HG03095 (cell line): Measurements from ENCODE around the gene ITGA11.

Experiments used
- ATAC-seq: cut with Tn5 transposase; IDR thresholded peaks from one replicate; pipeline ENCODE4 v1.9.1; 2021; ENCODE audit warnings: moderate library complexity; ENCODE audit not compliant: unreplicated experiment

ITGA11 gene, protein sequence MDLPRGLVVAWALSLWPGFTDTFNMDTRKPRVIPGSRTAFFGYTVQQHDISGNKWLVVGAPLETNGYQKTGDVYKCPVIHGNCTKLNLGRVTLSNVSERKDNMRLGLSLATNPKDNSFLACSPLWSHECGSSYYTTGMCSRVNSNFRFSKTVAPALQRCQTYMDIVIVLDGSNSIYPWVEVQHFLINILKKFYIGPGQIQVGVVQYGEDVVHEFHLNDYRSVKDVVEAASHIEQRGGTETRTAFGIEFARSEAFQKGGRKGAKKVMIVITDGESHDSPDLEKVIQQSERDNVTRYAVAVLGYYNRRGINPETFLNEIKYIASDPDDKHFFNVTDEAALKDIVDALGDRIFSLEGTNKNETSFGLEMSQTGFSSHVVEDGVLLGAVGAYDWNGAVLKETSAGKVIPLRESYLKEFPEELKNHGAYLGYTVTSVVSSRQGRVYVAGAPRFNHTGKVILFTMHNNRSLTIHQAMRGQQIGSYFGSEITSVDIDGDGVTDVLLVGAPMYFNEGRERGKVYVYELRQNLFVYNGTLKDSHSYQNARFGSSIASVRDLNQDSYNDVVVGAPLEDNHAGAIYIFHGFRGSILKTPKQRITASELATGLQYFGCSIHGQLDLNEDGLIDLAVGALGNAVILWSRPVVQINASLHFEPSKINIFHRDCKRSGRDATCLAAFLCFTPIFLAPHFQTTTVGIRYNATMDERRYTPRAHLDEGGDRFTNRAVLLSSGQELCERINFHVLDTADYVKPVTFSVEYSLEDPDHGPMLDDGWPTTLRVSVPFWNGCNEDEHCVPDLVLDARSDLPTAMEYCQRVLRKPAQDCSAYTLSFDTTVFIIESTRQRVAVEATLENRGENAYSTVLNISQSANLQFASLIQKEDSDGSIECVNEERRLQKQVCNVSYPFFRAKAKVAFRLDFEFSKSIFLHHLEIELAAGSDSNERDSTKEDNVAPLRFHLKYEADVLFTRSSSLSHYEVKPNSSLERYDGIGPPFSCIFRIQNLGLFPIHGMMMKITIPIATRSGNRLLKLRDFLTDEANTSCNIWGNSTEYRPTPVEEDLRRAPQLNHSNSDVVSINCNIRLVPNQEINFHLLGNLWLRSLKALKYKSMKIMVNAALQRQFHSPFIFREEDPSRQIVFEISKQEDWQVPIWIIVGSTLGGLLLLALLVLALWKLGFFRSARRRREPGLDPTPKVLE

DNA sequence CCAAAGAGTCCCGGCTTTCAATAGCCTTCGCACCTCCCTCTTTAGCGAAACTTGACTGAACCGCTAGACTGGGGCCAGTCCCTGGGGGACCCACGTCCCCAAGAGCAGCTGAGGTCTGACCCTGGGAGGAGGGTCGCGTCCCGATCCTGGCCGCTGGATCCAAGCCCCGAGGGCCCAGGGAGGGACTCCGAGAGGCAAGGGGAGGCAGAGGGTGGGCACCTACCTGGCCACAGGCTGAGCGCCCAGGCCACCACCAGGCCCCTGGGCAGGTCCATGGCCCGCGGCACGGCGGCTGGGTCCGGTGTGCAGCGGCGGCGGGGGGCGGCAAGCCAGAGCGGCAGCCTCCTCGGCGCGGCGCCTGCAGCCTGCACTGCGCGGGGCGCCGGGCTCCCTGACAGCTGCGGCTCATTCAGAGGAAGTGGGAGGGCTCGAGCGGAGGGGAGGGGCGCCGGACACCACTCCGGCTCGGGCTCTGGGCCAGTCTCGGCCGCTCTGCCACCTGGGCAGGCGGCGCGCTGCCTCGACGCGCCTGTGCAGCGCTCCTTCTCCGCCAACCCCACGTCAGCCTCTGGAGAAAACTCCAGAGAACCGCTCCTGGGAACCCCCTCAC lies at the start of gene ITGA11:
TSS of gene ITGA11 (minus strand) at position 372 of the 610 bp plus-strand sequence. CDS start at position 275, 97 bp downstream.
- no peak for ATAC-seq

DNA sequence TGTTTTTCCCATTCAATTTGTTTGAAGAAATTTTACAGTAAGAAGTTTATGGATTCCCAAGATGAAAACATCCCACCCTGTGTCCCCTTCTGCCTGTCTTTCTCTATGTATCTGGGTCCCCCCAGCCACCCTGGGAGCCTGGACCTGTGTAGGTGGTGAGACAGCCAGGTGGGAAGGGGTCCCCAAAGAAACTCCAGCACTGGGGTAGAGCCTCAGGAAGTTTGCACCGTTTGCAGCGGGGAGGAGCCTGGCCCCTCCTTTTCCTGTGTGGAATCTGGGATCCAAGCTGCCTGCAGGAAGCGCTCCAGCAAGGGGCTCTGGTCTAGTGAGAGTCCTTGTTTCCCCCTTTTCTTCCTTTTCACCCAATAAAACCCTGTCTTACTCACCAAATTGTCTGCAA lies 49.4 kb upstream of the ITGA11 start:
- ATAC-seq, result no peak

DNA sequence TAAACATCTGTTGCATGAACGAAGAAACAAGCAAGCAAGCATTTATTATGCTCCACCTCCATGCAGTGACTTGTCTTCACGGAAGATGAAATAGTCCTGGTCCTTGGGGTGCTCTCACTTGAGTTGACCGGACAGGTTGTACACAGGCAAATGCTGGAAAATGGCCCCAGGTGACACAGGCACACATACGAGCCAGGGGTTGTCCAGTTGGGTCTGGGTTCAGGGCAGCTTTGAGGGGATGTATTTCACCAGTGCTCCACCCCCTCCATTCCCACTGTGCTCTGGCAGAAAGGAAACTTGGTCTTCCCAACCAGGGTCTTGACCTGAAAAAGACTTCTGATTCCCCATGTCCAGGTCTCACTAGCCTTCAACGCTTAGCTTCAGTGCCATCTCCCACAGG lies 48.3 kb upstream of the ITGA11 start:
- no peak for ATAC-seq

DNA sequence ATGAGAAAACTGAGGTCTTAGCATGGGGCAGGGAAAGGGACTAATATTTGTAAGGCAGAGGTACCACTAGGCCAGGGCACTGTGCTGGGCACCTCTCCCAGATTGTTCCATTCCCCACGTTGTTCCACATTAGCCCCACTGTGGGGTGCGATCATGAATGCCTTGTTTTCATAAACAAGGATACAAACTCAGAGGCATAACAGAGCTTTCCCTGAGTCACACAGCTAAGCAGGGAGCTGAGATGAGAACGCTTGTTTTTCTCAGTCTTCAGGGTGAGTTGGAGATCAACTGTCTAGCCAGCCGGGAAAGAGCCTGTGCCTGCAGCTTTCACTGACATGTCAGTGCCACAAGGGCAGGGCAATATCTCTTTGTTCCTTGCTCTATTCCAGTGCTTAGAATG lies 47.9 kb upstream of the ITGA11 start:
- no peak for ATAC-seq

DNA sequence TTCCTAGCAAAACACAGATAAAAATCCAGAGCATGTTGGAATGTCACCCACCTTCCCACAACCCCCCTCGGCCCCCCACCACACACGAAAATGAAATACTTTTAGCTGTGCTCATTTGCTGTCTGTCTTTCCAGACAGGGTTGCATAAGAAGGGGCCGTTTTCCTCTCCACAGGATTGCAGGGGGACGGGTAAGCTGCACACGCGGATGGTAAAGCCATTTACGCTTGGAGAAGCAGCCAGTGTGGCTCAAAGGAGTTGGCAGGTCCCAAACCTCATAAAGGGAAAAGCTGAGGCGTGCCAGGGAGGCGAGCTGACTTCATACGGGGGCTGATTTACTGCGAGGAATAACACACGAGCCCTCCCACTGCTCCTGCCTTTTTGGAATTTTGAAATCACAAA lies 47.4 kb upstream of the ITGA11 start:
- ATAC-seq, result no peak

DNA sequence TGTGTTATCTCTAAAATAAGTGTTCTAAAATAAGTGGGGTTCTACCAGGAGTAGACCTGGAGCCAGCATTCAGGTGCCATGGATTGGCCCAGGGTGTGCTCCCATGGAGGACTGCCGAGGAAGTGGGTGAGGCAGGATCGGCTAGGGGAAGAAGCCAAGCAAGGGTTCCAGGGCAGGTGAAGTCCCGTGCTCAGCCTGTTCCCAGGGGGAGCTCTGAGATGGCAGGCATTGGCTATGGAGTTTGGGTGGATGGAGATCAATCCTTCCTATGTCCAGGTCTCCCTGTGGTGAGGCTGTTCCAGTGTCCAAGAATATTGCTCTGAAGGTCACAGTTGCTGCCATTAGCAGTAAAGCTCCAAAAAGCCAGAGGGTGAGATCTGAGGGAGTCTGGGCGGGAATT lies 46.9 kb upstream of the ITGA11 start:
- ATAC-seq, result no peak

DNA sequence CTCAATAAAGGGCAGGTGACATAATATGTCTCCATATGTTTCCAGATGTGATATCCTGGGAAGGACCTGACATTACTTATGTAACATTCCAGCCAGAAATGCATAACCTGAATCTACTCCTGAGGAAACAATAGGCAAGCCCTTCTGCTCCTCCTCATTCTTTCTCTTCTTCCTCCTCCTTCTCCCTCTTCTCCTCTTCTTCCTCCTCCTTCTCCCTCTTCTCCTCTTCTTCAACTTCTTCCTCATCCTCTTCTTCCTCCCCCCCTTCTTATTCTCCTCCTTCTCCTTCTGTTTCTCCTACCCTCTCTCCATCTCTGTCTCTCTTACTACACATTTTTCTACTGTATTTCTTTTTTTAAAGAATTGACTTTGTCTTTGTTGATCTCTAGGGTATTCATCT lies 43.5 kb upstream of the ITGA11 start:
- no peak for ATAC-seq

DNA sequence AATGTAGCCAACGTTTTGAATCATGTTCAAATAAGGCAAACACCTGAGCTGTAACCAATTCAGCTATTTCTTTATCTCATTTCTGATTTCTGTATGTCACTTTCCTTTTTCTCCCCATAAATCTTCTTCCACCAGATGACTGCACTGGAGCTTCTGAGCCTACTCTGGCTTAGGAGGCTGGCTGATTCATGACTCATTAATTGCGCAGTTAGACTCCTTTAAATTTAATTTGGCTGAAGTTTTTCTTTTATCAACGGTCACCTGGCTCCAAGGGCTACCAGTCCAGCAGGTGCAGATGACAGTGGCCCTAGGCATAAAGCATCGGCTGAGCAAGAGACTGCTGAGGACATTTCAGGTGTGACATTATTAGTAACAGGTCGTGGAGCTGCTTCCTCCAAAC lies 39.6 kb upstream of the ITGA11 start:
- ATAC-seq, result no peak

DNA sequence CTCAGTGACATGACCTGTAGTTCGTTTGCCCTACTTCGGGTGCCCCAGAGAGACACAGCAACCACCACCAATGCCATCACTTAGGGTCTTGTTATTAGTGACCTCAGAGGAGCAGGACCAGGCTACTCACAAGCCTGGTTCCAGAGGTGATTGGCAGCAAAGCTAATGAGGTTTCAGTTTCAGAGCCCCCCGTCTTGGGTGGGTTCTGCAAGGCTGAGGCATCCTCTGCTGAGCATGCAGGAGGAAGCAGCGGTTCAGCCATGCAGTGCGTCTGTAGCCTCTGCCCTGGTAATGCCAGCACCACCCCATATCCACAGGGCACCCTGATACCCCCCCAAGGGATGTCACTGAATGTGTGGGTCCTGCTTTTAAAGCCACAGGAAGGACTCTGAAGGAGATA lies 39.0 kb upstream of the ITGA11 start:
- no peak for ATAC-seq

DNA sequence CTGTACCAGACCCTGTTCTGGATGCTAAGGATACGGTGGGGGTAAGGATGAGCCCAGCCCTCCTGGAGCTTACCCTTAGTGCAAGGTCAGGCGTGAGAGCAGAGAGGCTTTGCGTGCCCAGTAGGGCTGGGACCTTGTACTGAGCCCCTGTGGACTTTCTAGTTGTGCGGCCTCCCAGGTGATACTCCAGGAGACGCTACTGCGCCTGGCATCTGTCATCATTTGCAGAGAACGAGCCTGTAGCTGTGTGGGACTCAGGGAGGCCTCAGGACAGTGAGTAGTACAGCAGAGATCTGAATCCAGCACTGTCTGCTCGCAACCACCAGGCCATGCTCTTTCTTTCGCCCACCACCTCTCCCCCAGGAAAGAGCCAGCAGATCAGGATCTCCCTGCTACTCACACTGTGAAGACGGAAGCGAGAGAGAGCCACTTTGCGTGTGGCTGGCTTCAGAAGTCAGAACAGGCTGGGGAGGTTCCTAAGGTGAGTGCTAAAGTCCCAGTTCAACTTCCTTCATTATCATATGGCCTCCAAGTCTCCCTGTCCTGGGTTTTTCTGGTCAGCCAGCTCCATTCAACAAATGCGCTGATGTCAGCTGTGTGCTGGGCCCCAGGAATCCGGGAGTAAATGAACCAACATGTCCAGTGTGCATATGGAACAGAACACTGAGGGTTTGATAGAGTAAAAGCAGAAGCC lies 38.2 kb upstream of the ITGA11 start:
- no peak for ATAC-seq

DNA sequence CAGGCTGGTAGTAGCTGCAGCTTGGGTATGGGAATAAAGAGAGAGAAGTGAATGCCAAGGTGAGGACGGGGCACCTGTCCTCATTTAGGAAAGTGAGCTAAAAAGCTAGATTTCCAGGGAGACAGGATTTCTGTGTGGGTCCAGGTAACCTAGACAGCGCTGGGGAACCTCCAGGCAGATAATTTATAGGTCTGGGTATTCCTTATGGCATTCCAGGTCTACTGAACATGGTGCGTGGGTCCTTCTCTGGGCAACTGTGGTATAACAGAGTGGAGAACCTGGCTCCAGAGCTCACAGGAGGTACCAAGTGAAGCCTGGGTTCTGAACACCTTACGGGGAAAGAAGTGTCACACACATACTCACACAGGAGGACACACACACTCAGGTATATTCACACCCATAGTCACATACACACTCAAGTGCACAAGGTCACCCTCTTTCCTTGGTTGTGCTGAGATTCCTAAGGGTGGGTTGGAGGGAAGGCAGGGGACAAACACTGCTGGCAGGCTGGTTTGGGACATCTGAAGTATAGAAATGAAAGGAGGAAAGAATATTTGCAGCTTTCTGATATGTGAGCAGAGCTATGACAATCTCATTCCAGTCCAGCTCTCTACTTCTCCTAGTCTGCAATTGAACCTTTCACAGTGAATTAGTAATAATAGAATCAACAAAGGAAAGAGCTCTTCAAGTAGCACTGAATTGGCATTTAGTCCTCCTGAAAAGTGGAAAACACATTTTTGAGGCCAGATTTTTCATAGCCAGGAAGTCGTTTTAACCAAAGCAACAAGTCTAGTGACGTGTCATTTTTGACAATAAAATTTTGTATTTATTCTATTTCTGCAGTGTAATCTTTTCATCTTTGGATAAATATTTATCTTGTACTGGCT lies 37.4 kb upstream of the ITGA11 start:
- no peak for ATAC-seq

DNA sequence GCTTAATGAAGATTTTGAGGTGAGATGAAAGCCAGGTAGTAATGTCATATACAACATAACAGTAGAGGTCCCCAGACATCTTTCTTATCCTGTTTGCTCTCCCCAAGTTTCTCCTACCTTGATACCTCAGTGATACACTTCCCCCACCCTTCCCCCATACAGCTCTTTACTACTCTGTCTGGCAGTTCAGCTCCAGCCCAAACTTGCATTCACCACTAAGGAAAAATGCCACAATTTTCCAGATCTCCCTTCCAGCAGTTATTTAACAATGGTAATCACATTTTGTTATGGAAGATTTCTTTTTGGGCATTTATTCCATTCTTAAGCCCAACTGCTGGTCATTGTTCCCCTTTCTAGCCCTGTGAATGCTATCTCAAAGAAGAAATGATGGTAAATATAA lies 34.9 kb upstream of the ITGA11 start:
- ATAC-seq, result no peak

DNA sequence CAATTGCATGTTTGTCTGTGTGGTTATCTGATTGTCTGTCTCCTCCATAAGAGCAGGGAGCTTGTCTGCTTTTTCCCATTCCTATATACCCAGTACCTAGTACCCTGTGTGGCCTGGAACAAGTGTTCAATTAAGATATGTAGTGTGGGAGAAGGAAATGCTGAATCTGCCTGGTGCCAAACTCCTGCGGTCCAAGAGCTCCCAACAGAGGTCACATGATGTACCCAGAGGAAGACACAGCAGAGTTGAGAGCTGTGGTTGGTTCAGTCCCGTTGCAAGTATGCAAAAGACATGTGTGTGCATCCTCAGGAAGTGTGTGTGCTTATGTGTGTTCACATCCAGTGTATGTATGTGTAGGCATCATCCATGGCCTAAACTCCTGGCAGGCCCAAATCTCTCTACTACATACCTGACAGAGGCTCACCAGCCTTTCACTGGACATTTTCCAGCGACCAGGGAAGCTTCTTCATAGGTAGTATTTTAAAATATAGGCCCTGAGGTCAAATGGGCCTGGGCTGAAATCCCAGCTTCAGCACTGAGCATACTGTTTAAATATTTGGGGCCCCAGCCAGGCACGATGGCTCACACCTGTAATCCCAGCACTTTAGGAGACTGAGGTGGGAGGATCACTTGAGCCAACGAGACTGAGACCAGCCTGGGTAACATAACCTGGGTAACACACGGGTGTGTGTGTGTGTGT lies 34.0 kb upstream of the ITGA11 start:
- ATAC-seq, result no peak

DNA sequence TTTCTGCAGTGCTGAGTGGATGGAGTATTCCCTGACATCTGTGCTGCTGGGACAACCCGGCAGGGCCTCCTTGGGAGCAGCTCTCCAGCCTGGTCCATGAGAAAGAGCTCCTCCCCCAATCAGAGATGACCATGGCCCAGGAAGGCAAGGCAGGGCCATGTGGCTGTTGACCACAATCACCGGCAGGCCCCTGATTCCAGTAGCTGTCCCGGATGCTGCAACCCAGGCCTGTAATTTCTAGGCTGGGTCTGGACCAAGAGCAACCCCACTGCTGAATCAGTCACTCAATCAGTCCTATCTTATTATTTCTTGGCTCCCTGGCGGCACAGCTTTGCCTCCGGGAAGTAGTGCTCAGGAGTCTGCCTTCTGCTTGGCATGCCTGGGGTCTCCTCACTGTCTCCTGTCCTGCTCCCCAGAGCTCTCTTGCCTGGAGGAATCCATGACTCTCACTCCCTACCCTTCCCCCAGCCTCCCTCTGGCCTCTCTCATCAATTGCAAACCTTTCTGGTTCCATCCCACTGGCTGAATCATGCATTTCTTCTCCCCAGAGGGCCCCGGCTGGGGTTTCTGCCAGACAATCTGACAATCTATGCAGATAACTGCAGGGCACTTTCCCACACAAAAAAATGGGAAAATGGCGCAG lies 32.6 kb upstream of the ITGA11 start:
- ATAC-seq, result no peak

DNA sequence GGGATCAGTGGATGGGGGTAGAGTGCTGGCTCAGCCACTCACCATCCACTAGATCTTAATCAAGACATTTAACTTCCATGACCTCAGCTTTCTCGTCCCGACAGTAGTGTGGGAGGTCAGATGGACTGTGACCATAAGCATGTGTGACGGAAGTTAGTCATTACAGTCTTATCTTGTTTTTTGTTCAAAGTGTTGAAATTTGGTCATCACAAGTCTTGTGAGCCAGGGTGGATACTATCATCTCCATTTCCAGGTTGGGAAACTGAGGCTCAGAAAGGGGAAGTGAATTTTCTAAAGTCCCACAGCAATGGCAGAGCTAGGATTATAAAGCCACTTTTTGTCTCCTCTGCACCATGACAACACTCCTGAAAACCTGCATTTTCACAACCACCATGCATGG lies 32.0 kb upstream of the ITGA11 start:
- no peak for ATAC-seq

DNA sequence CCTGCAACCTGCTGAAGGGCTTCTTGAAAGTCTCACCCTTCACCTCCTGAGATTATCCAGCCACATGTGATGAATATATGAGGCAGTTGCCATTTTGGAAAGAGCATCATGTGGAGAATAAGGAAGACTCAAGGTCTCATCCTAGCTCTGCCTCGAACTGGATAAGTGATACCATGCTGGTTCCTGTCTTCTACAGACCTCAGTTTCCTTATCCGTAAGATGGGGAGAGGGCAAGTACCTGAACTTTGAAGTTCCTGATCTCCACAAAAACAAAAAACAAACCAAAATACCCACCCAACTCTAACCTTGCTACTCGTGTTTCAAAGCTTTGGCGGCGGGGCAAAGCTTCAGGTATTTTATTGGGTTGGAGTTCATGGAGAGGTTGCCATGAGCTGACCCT lies 31.5 kb upstream of the ITGA11 start:
- ATAC-seq, result no peak

DNA sequence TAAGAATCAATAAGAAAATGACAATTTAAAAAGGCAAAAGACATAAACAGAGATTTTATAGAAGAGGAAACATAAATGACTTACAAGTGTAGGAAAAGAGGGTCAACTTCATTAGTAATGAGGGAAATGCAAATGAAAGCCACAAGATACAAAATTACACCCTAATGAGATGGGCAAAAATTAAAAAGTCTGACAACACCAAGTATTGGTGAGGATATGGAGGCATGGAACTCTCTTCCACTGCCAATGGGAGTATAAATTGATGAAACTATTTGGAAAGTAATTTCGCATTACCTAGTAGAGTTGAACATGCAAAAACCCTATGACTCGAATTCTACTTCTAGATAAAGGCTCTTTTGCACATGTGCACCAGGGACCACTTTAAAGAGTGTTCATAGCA lies 28.2 kb upstream of the ITGA11 start:
- no peak for ATAC-seq

DNA sequence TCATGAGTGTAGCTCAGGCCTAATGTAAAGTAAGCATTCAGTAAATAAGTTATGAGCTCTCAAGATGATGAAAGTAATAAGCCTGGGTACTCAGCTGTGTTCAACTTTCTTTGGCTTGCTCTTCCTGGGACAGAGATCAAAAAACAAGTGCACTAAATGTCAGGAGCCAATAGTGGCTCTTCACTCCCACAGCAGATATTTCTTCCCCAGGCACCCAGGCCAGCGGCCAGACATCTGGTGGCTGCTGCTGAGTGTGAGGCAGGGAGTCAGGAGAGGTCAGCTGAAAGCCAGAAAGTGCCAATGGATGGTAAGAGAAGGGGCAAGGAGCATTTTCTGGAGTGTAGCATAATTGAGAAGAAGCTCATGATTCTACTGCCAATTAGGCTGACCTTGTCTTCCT lies 18.2 kb upstream of the ITGA11 start:
- no peak for ATAC-seq
